ENCODE results near the gene ALOX12. TPM values are rescaled to one million over a fixed set of nuclear protein-coding genes. Genes with fewer than 3 reads are reported as not detected.

Gene ALOX12
- total RNA-seq, 2 experiments from 2014 or later = not detected

DNA sequence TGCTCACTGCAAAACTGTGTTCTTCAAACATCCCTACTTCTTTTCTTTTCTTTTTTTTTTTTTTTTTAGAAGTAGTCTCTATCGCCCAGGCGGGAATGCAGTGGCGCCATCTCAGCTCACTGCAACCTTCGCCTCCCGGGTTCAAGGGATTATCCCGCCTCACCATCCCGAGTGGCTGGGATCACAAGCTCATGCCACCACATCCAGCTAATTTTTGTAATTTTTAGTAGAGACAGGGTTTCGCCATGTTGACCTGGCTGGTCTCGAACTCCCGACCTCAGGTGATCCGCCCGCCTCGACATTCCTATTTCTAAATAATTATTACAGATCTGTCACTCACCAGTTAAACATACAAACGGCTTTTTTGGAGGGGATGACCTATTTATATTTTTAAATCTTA lies 15.6 kb downstream of the ALOX12 start:
- DNase-seq (no peak), ATAC-seq (ENCODE audit: poor library complexity) (no peak)
- Mint-ChIP-seq H3K27me3 (no peaks in the 10 kb centered on the region), H3K9me3 (no peaks in the 10 kb centered on the region), H3K4me3 (peak overlapping the region; percentile 99), H3K4me1 (ENCODE audit: low read depth) (peaks cover 69% of the 10 kb centered on the region), H3K27ac (peak overlapping the region; percentile 98), H3K36me3 (ENCODE audit: low read depth) (peaks cover 50% of the 10 kb centered on the region)
- H3K36me3 ChIP-seq (ENCODE audit: insufficient read depth, low read length) = peaks cover 28% of the 10 kb centered on the region
- TF ChIP-seq, protein P1, sequence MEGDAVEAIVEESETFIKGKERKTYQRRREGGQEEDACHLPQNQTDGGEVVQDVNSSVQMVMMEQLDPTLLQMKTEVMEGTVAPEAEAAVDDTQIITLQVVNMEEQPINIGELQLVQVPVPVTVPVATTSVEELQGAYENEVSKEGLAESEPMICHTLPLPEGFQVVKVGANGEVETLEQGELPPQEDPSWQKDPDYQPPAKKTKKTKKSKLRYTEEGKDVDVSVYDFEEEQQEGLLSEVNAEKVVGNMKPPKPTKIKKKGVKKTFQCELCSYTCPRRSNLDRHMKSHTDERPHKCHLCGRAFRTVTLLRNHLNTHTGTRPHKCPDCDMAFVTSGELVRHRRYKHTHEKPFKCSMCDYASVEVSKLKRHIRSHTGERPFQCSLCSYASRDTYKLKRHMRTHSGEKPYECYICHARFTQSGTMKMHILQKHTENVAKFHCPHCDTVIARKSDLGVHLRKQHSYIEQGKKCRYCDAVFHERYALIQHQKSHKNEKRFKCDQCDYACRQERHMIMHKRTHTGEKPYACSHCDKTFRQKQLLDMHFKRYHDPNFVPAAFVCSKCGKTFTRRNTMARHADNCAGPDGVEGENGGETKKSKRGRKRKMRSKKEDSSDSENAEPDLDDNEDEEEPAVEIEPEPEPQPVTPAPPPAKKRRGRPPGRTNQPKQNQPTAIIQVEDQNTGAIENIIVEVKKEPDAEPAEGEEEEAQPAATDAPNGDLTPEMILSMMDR (IDR thresholded peaks at IDR 0.05) = no peak
- ChIA-PET CTCF (no interaction called here), POLR2A (interaction anchor here (1.9 kb wide), 2 partner anchors 10 to 24 kb away, joined by 9 to 27 read pairs; partner anchors contain the start of gene SLC16A13)
- no peaks in the 10 kb centered on the region for H3K27me3 ChIP-seq (ENCODE audit: control insufficient read depth in 1 of 2, insufficient read depth in 2 of 2, low read length in 2 of 2)
- peak overlapping the region; percentile 98 to 99 for H3K27ac ChIP-seq (ENCODE audit: low read depth in 1 of 2, low read length in 2 of 2)
- peaks cover 57% of the 10 kb centered on the region for H3K4me1 ChIP-seq (ENCODE audit: insufficient read depth, low read length)
- intact Hi-C loops (cut with DNase I, micrococcal nuclease) = loop anchor here (5.0 to 10.0 kb wide), 5 partner anchors 257 to 1517 kb away; partner anchors contain the start of genes C17orf100 (in 2 of the 2), MED31 (in 2 of the 2), NDEL1 (in 1 of the 2) and RPL26 (in 1 of the 2)
- peak overlapping the region; percentile 99 for H3K4me3 ChIP-seq (ENCODE audit: low read length)
- H3K9me3 ChIP-seq (ENCODE audit: control insufficient read depth in 1 of 2, insufficient read depth in 1 of 2, low read length in 2 of 2) = no peaks in the 10 kb centered on the region

DNA sequence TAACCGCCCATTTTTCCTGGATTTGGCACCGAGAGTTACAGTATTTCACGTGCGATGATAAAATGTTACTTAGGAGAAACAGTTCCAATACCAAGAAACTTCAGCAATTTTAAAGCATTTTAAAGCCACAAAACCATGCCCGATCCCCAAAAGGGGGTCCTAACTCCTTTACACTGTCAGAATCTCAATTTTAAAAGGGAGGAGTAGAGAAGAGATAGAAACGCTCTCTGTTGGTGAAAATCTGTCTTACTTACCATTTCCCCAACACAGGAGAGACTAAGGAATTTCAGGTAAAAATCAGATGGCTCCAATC lies 16.0 kb downstream of the ALOX12 start:
- H3K4me1 Mint-ChIP-seq (ENCODE audit: low read depth) = peaks cover 67% of the 10 kb centered on the region
- CTCF ChIA-PET = interaction anchor here (0.6 to 1.6 kb wide), 3 partner anchors 10 to 101 kb away, joined by 3 to 8 read pairs (median 4); no protein-coding TSS in a partner anchor

DNA sequence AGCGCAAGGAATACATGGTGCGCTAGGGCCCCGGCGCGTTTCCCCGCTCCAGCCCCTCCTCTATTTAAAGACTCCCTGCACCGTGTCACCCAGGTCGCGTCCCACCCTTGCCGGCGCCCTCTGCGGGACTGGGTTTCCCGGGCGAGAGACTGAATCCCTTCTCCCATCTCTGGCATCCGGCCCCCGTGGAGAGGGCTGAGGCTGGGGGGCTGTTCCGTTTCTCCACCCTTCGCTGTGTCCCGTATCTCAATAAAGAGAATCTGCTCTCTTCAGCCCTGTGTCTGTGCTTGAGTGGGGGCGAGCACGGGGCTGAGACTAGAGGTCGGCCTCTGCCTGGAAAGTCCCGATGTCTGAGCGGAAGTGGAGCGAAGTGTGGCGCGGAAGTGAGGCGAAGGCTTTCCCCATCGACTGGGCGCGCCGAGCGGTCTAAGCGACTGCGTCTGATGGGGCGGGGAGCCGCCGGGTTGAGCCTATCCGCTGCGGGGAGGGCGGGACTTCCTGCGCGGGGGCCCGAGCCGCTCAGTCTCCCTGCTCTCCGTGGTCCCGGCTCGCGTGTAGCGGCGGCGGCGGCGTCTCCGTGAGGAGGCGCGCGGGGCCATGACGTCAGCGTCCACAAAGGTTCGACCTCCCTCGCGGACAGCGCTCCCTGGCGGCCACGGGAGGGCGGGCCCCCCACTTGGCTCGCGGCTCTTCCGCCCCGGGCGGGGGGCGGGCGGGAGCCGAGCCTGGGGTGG lies 18.6 kb downstream of the ALOX12 start:
- peak overlapping the region; percentile 98 for H3K27ac Mint-ChIP-seq
- H3K4me3 Mint-ChIP-seq = peak overlapping the region; percentile 99
- H3K27me3 Mint-ChIP-seq = no peaks in the 10 kb centered on the region
- ChIA-PET CTCF (interaction anchor here (1.1 to 2.8 kb wide), 3 partner anchors 21 to 104 kb away, joined by 3 to 9 read pairs (median 3); partner anchors contain the start of genes SLC16A11 and SLC16A13), POLR2A (interaction anchor here (0.9 to 2.8 kb wide), 7 partner anchors 9 to 228 kb away, joined by 3 to 35 read pairs (median 5); partner anchors contain the start of genes GABARAP and SLC16A13)
- peaks cover 68% of the 10 kb centered on the region for H3K4me1 Mint-ChIP-seq (ENCODE audit: low read depth)
- ATAC-seq (ENCODE audit: poor library complexity) = peak; percentile 76
- Histone ChIP-seq H3K9me3 (ENCODE audit: control insufficient read depth in 1 of 2, insufficient read depth in 1 of 2, low read length in 2 of 2) (no peaks in the 10 kb centered on the region), H3K4me1 (ENCODE audit: insufficient read depth, low read length) (peaks cover 78% of the 10 kb centered on the region), H3K27ac (ENCODE audit: low read depth in 1 of 2, low read length in 2 of 2) (peak overlapping the region; percentile 98 to 99), H3K27me3 (ENCODE audit: control insufficient read depth in 1 of 2, insufficient read depth in 2 of 2, low read length in 2 of 2) (no peaks in the 10 kb centered on the region), H3K36me3 (ENCODE audit: insufficient read depth, low read length) (peaks cover 30% of the 10 kb centered on the region), H3K4me3 (ENCODE audit: low read length) (peak overlapping the region; percentile 99)
- TF ChIP-seq, protein P1 (IDR thresholded peaks at IDR 0.05) = peak; percentile 70
- no peaks in the 10 kb centered on the region for H3K9me3 Mint-ChIP-seq
- intact Hi-C loops (cut with DNase I, micrococcal nuclease) = loop anchor here (2.0 to 10.0 kb wide), 6 partner anchors 20 to 1520 kb away; partner anchors contain the start of genes C17orf100 (in 2 of the 2), MED31 (in 2 of the 2), NDEL1 (in 1 of the 2) and RPL26 (in 1 of the 2)
- H3K36me3 Mint-ChIP-seq (ENCODE audit: low read depth) = peaks cover 43% of the 10 kb centered on the region
- DNase-seq = peak; percentile 95 to 100 (median 97)

More for the DNA sequence above, 16.0 kb downstream of the ALOX12 start:
- ATAC-seq (ENCODE audit: poor library complexity) (no peak), DNase-seq (no peak)
- Histone ChIP-seq H3K27me3 (ENCODE audit: control insufficient read depth in 1 of 2, insufficient read depth in 2 of 2, low read length in 2 of 2) (no peaks in the 10 kb centered on the region), H3K27ac (ENCODE audit: low read depth in 1 of 2, low read length in 2 of 2) (peak overlapping the region; percentile 98 to 99), H3K4me3 (ENCODE audit: low read length) (peak overlapping the region; percentile 99), H3K9me3 (ENCODE audit: control insufficient read depth in 1 of 2, insufficient read depth in 1 of 2, low read length in 2 of 2) (no peaks in the 10 kb centered on the region), H3K4me1 (ENCODE audit: insufficient read depth, low read length) (peaks cover 62% of the 10 kb centered on the region), H3K36me3 (ENCODE audit: insufficient read depth, low read length) (peaks cover 30% of the 10 kb centered on the region)
- TF ChIP-seq, protein P1 (IDR thresholded peaks at IDR 0.05) = no peak
- peak overlapping the region; percentile 99 for H3K4me3 Mint-ChIP-seq
- intact Hi-C loops (cut with DNase I, micrococcal nuclease) = loop anchor here (5.0 to 10.0 kb wide), 5 partner anchors 257 to 1517 kb away; partner anchors contain the start of genes C17orf100 (in 2 of the 2), MED31 (in 2 of the 2), NDEL1 (in 1 of the 2) and RPL26 (in 1 of the 2)
- no peaks in the 10 kb centered on the region for H3K27me3 Mint-ChIP-seq
- H3K36me3 Mint-ChIP-seq (ENCODE audit: low read depth) = peaks cover 48% of the 10 kb centered on the region
- peak overlapping the region; percentile 98 for H3K27ac Mint-ChIP-seq
- no peaks in the 10 kb centered on the region for H3K9me3 Mint-ChIP-seq
- POLR2A ChIA-PET = interaction anchor here (0.6 to 1.9 kb wide), 8 partner anchors 8 to 1427 kb away, joined by 3 to 27 read pairs (median 6); partner anchors contain the start of genes MPDU1, NLRP1, SLC16A13 and TP53
